Measurements from ENCODE around the gene ATP8B1.

DNA sequence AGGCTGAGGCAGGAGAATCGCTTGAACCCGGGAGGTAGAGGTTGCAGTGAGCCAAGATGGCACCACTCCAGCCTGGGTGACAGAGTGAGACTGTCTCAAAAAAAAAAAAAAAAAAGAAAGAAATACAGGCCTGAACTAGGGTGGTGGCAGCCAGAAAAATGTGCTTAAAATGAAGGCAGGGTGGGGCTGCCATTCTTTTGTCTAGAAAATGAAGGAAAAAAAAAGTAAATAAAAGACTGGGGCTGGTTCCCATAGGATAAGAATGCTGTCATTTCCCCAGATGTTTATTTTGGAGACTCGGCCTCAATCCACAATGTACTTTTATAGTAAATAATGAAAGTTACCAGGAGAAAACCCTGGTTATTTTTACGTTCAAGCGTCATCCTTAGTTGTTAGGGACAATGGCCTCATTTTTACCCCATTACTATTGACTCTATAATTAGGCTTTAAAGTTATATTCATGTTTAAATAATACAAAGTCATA, 58.9 kb downstream of the ATP8B1 start:
- TF ChIP-seq POLR2A (IDR thresholded peaks at IDR 0.05; ENCODE audit: low read length), result no peak
- TF ChIP-seq ESRRA (IDR thresholded peaks at IDR 0.05; ENCODE audit: borderline replicate concordance, low read length), result no peak
- TF ChIP-seq, protein P1, sequence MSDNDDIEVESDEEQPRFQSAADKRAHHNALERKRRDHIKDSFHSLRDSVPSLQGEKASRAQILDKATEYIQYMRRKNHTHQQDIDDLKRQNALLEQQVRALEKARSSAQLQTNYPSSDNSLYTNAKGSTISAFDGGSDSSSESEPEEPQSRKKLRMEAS (IDR thresholded peaks at IDR 0.05), result no peak

All from A549 (cell line).